WTC11 (cell line): Measurements from ENCODE around the gene HYAL2. TPM values are rescaled to one million over a fixed set of nuclear protein-coding genes. Genes with fewer than 3 reads are reported as not detected.
A peak's percentile ranks its signal among the peaks of the same experiment; 100 is the strongest.

Source experiments
- ATAC-seq: fragments of 200-7000 bp; cut with Tn5 transposase; 2 replicates; pipeline ENCODE4 v1.10.0; 2021; ENCODE audit warnings: mild to moderate bottlenecking, moderate library complexity
- CTCF ChIA-PET: fragments of 300-600 bp; sonication (Branson Sonifier 250); formaldehyde crosslinking; loops from one replicate; lab custom pipeline; 2021; ENCODE audit warnings: antibody characterized with exemption; lab: Charles Lee
- POLR2A ChIA-PET: fragments of 350-600 bp; sonication (Branson Sonifier 250); formaldehyde crosslinking; loops from one replicate; lab custom pipeline; 2021; ENCODE audit warnings: antibody characterized with exemption; lab: Charles Lee
- DNase-seq: peaks from one replicate; pipeline ENCODE4 v3.0.0; 2021; ENCODE audit warnings: low spot score
- H3K27ac Mint-ChIP-seq: 2 replicates; pipeline ENCODE4 v1.8.0; 2021; ENCODE audit warnings: mixed read lengths
- H3K27me3 Mint-ChIP-seq: 2 replicates; pipeline ENCODE4 v1.8.0; 2021; ENCODE audit warnings: low read depth, mild to moderate bottlenecking, moderate library complexity, mixed read lengths
- H3K36me3 Mint-ChIP-seq: 2 replicates; pipeline ENCODE4 v1.8.0; 2021; ENCODE audit warnings: mixed read lengths
- H3K4me1 Mint-ChIP-seq: 2 replicates; pipeline ENCODE4 v1.8.0; 2022; ENCODE audit warnings: mixed read lengths
- H3K4me3 Mint-ChIP-seq: 2 replicates; pipeline ENCODE4 v1.8.0; 2021; ENCODE audit warnings: mild to moderate bottlenecking, moderate library complexity, mixed read lengths
- H3K9me3 Mint-ChIP-seq: 2 replicates; pipeline ENCODE4 v1.8.0; 2021; ENCODE audit warnings: mixed read lengths
- CREM ChIP-seq: sonication (generic); formaldehyde crosslinking; IDR thresholded peaks from 2 replicates; pipeline ENCODE4 v1.8.1; 2022; ENCODE audit warnings: mild to moderate bottlenecking, missing genetic modification reagents, moderate library complexity
- GTF2I ChIP-seq: fragments of 250-450 bp; sonication (Bioruptor Pico); conservative IDR thresholded peaks from 2 replicates; pipeline ENCODE4 v1.4.0; 2021; ENCODE audit warnings: mild to moderate bottlenecking
- MYBL2 ChIP-seq: sonication (generic); formaldehyde crosslinking; IDR thresholded peaks from 2 replicates; pipeline ENCODE4 v1.8.1; 2023; ENCODE audit warnings: mild to moderate bottlenecking, moderate library complexity, missing genetic modification reagents
- NFYB ChIP-seq: sonication (generic); formaldehyde crosslinking; conservative IDR thresholded peaks from 2 replicates; pipeline ENCODE4 v1.8.0; 2022; ENCODE audit warnings: low read depth, missing genetic modification reagents
- NR2C2 ChIP-seq: sonication (generic); formaldehyde crosslinking; IDR thresholded peaks from 2 replicates; pipeline ENCODE4 v1.8.0; 2022; ENCODE audit warnings: mild to moderate bottlenecking, missing genetic modification reagents
- SMAD4 ChIP-seq: sonication (generic); formaldehyde crosslinking; IDR thresholded peaks from 2 replicates; pipeline ENCODE4 v1.8.0; 2022; ENCODE audit warnings: mild to moderate bottlenecking, missing genetic modification reagents
- TCF7 ChIP-seq: sonication (generic); formaldehyde crosslinking; IDR thresholded peaks from 2 replicates; pipeline ENCODE4 v1.8.0; 2022; ENCODE audit warnings: mild to moderate bottlenecking, low read depth, missing genetic modification reagents, moderate library complexity
- ZBTB21 ChIP-seq: sonication (generic); formaldehyde crosslinking; IDR thresholded peaks from 2 replicates; pipeline ENCODE4 v1.8.1; 2023; ENCODE audit warnings: mild to moderate bottlenecking, missing genetic modification reagents, borderline replicate concordance
- ZNF219 ChIP-seq: sonication (generic); formaldehyde crosslinking; IDR thresholded peaks from 2 replicates; pipeline ENCODE4 v1.8.0; 2023; ENCODE audit warnings: missing genetic modification reagents, mild to moderate bottlenecking, borderline replicate concordance
- ZNF232 ChIP-seq: sonication (generic); formaldehyde crosslinking; IDR thresholded peaks from 2 replicates; pipeline ENCODE4 v1.8.0; 2022; ENCODE audit warnings: mild to moderate bottlenecking, missing genetic modification reagents
- ZNF396 ChIP-seq: fragments of 250-450 bp; sonication (Bioruptor Pico); IDR thresholded peaks from 2 replicates; pipeline ENCODE4 v1.8.0; 2021; ENCODE audit warnings: mild to moderate bottlenecking, moderate library complexity, borderline replicate concordance
- total RNA-seq: library from RNA; stranded (reverse); gene quantifications from 3 replicates; pipeline ENCODE4 v1.2.3, GENCODE V29; 2021
- TF ChIP-seq, protein P1 (sequence below): sonication (generic); formaldehyde crosslinking; IDR thresholded peaks from 2 replicates; pipeline ENCODE4 v1.8.1; 2023; ENCODE audit warnings: mild to moderate bottlenecking, missing genetic modification reagents, moderate library complexity
- TF ChIP-seq, protein P2 (sequence below): sonication (generic); formaldehyde crosslinking; IDR thresholded peaks from 2 replicates; pipeline ENCODE4 v1.8.0; 2022; ENCODE audit warnings: mild to moderate bottlenecking, missing genetic modification reagents
- TF ChIP-seq, protein P3 (sequence below): sonication (generic); formaldehyde crosslinking; IDR thresholded peaks from 2 replicates; pipeline ENCODE4 v1.8.0; 2022; ENCODE audit warnings: missing genetic modification reagents
- TF ChIP-seq, protein P4 (sequence below): sonication (generic); formaldehyde crosslinking; IDR thresholded peaks from 2 replicates; pipeline ENCODE4 v1.8.1; 2023; ENCODE audit warnings: mild to moderate bottlenecking, missing genetic modification reagents
- TF ChIP-seq, protein P5 (sequence below): sonication (generic); formaldehyde crosslinking; IDR thresholded peaks from 2 replicates; pipeline ENCODE4 v1.8.1; 2023; ENCODE audit warnings: mild to moderate bottlenecking, moderate library complexity, missing genetic modification reagents

Gene HYAL2
- total RNA-seq, 1 experiment from 2014 or later, result 58.0 TPM

DNA sequence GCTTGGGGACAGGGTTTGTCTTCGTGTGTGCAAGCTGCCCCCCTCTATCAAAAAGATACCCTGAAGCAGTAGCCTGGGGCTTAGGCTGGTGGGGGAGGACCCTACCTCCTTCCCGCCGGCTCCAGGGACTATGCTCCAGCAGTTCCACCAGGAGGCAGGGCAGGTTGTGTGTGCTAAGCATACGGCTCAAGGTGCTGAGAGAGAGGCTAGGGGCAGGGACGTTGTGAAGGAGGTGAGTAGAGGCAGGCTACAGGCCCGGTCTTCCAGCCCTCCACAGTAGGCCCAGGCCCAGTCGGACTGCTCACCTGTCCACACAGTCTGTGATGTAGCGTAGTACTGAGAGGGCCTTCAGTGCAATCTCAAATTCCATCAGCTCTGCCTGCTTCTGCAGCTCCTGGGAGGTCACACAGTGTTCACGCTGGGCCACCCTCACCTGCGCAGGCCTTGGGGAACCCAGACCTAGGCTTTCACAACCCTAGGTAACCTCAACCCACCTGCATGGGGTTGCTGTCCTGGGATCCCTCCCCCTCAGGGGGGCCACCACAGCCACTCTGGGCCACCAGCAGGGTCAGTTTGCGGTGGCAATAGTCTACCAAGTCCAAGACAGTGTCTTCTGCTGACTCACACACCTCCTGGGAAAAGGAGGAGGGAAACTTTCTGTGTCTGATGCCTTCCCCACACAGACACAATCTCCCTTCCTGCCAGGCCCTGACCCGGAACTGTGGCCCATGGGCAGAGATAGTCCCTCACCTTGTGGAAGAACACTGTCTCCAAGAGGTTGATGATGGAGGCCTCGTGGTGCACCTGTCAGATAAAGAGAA, 20.5 kb upstream of the HYAL2 start:
- no peak overlapping the region for H3K4me3 Mint-ChIP-seq
- DNase-seq, result peak; percentile 58
- ATAC-seq, result peak; percentile 57
- peaks cover 24% of the 10 kb centered on the region for H3K4me1 Mint-ChIP-seq
- POLR2A ChIA-PET, result no interaction called here
- peaks cover 86% of the 10 kb centered on the region for H3K27me3 Mint-ChIP-seq
- no peak overlapping the region for H3K27ac Mint-ChIP-seq
- no peak for TF ChIP-seq SMAD4 (CRISPR knock-in tag)
- TF ChIP-seq, all 79 proteins: peak for 0
- CTCF ChIA-PET, result interaction anchor here (1.6 kb wide), 1 partner anchor 207 kb away, joined by 6 read pairs; no protein-coding TSS in a partner anchor
- H3K36me3 Mint-ChIP-seq, result 0 out of 2 replicates have a peak, but pooled peaks cover 3% of the 10 kb centered on the region
- H3K9me3 Mint-ChIP-seq, result no peaks in the 10 kb centered on the region

- no peaks in the 10 kb centered on the region for H3K36me3 Mint-ChIP-seq
- peaks cover 88% of the 10 kb centered on the region for H3K27me3 Mint-ChIP-seq
- TF ChIP-seq TCF7 (CRISPR knock-in tag), result no peak
- TF ChIP-seq ZNF396 (CRISPR knock-in tag), result no peak
- DNase-seq (no peak), ATAC-seq (no peak)
- CTCF ChIA-PET, result interaction anchor here (1.6 to 1.9 kb wide), 3 partner anchors 14 to 270 kb away, joined by 4 to 10 read pairs (median 6); partner anchors contain the start of genes CISH and TUSC2
- POLR2A ChIA-PET, result no interaction called here
- peaks cover 25% of the 10 kb centered on the region for H3K4me1 Mint-ChIP-seq
- no peaks in the 10 kb centered on the region for H3K9me3 Mint-ChIP-seq
- no peak overlapping the region for H3K27ac Mint-ChIP-seq
- H3K4me3 Mint-ChIP-seq, result no peak overlapping the region
These were observed 19.6 kb upstream of the HYAL2 start for GRCh38 chr3:50341996-50342650.

GRCh38 chr3:50341537-50341936, 19.0 kb upstream of the HYAL2 start:
- DNase-seq (no peak), ATAC-seq (no peak)
- H3K27me3 Mint-ChIP-seq, result peaks cover 85% of the 10 kb centered on the region
- peak overlapping the region; percentile 65 for H3K4me3 Mint-ChIP-seq
- H3K9me3 Mint-ChIP-seq, result no peaks in the 10 kb centered on the region
- CTCF ChIA-PET, result interaction anchor here (0.7 to 1.9 kb wide), 7 partner anchors 13 to 270 kb away, joined by 4 to 10 read pairs (median 4); partner anchors contain the start of genes CISH, HYAL3, NAA80 and TUSC2
- TF ChIP-seq MYBL2 (CRISPR knock-in tag) (no peak), NFYB (no peak), GTF2I (CRISPR knock-in tag) (no peak), ZBTB21 (CRISPR knock-in tag) (no peak)
- H3K27ac Mint-ChIP-seq, result no peak overlapping the region
- H3K4me1 Mint-ChIP-seq, result peaks cover 27% of the 10 kb centered on the region
- no peaks in the 10 kb centered on the region for H3K36me3 Mint-ChIP-seq
- POLR2A ChIA-PET, result no interaction called here

DNA sequence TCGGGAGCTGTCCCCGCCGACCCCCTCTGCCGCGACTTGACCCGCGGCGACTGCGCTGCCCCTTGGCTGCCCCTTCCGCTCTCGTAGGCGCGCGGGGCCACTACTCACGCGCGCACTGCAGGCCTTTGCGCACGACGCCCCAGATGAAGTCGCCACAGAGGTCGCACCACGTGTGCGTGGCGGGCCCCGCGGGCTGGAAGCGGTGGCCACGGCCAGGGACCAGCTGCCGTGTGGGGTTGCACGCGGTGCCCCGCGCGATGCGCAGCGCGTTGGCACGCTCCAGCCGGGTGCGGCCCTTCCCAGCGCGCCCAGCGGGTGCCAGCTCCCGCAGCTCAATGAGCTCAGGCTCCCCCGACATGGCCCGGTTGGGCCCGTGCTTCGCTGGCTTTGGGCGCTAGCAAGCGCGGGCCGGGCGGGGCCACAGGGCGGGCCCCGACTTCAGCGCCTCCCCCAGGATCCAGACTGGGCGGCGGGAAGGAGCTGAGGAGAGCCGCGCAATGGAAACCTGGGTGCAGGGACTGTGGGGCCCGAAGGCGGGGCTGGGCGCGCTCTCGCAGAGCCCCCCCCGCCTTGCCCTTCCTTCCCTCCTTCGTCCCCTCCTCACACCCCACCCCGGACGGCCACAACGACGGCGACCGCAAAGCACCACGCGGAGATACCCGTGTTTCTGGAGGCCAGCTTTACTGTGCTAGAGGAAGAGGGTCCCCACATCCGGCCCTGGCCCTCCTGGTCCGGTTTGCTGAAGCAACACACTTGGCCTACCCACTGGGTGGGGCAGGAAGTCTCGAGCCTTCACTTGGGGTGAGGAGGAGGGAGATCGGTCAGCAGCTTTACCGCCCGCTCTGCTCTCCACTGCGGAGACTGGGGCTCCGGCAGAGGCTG, 18.1 kb upstream of the HYAL2 start, which contains the start of gene RASSF1:
Gene RASSF1 (minus strand): TSS at position 389 of the 882 bp plus-strand sequence. CDS start 31 bp downstream, at position 358.
- Mint-ChIP-seq H3K9me3 (no peaks in the 10 kb centered on the region), H3K4me1 (peaks cover 33% of the 10 kb centered on the region), H3K27ac (no peak within 1 kb of the TSS), H3K36me3 (no peaks in the 10 kb centered on the region), H3K27me3 (peaks cover 77% of the 10 kb centered on the region), H3K4me3 (peak within 1 kb of the TSS; percentile 95)
- ATAC-seq (peak; percentile 0; the same call in 1 of the 2 replicates), DNase-seq (peak; percentile 59)
- ChIA-PET POLR2A (no interaction called here), CTCF (interaction anchor here (0.6 to 1.9 kb wide), 15 partner anchors 10 to 276 kb away, joined by 3 to 10 read pairs (median 4); partner anchors contain the start of genes CISH, CYB561D2, HYAL1 and HYAL3)
- TF ChIP-seq ZNF219 (no peak), NR2C2 (CRISPR knock-in tag) (no peak), ZNF232 (CRISPR knock-in tag) (peak; percentile 86; the same call in 1 of the 2 replicates), CREM (CRISPR knock-in tag) (no peak)
- TF ChIP-seq, protein P1, sequence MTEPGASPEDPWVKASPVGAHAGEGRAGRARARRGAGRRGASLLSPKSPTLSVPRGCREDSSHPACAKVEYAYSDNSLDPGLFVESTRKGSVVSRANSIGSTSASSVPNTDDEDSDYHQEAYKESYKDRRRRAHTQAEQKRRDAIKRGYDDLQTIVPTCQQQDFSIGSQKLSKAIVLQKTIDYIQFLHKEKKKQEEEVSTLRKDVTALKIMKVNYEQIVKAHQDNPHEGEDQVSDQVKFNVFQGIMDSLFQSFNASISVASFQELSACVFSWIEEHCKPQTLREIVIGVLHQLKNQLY (CRISPR knock-in tag), result no peak
- TF ChIP-seq, protein P2, sequence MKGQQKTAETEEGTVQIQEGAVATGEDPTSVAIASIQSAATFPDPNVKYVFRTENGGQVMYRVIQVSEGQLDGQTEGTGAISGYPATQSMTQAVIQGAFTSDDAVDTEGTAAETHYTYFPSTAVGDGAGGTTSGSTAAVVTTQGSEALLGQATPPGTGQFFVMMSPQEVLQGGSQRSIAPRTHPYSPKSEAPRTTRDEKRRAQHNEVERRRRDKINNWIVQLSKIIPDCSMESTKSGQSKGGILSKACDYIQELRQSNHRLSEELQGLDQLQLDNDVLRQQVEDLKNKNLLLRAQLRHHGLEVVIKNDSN (CRISPR knock-in tag), result peak; percentile 53; the same call in 1 of the 2 replicates
- TF ChIP-seq, protein P3, sequence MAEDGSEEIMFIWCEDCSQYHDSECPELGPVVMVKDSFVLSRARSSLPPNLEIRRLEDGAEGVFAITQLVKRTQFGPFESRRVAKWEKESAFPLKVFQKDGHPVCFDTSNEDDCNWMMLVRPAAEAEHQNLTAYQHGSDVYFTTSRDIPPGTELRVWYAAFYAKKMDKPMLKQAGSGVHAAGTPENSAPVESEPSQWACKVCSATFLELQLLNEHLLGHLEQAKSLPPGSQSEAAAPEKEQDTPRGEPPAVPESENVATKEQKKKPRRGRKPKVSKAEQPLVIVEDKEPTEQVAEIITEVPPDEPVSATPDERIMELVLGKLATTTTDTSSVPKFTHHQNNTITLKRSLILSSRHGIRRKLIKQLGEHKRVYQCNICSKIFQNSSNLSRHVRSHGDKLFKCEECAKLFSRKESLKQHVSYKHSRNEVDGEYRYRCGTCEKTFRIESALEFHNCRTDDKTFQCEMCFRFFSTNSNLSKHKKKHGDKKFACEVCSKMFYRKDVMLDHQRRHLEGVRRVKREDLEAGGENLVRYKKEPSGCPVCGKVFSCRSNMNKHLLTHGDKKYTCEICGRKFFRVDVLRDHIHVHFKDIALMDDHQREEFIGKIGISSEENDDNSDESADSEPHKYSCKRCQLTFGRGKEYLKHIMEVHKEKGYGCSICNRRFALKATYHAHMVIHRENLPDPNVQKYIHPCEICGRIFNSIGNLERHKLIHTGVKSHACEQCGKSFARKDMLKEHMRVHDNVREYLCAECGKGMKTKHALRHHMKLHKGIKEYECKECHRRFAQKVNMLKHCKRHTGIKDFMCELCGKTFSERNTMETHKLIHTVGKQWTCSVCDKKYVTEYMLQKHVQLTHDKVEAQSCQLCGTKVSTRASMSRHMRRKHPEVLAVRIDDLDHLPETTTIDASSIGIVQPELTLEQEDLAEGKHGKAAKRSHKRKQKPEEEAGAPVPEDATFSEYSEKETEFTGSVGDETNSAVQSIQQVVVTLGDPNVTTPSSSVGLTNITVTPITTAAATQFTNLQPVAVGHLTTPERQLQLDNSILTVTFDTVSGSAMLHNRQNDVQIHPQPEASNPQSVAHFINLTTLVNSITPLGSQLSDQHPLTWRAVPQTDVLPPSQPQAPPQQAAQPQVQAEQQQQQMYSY (CRISPR knock-in tag), result peak; percentile 24; the same call in 1 of the 2 replicates
- TF ChIP-seq, protein P4, sequence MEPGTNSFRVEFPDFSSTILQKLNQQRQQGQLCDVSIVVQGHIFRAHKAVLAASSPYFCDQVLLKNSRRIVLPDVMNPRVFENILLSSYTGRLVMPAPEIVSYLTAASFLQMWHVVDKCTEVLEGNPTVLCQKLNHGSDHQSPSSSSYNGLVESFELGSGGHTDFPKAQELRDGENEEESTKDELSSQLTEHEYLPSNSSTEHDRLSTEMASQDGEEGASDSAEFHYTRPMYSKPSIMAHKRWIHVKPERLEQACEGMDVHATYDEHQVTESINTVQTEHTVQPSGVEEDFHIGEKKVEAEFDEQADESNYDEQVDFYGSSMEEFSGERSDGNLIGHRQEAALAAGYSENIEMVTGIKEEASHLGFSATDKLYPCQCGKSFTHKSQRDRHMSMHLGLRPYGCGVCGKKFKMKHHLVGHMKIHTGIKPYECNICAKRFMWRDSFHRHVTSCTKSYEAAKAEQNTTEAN (CRISPR knock-in tag), result peak; percentile 77; the same call in 1 of the 2 replicates
- TF ChIP-seq, protein P5, sequence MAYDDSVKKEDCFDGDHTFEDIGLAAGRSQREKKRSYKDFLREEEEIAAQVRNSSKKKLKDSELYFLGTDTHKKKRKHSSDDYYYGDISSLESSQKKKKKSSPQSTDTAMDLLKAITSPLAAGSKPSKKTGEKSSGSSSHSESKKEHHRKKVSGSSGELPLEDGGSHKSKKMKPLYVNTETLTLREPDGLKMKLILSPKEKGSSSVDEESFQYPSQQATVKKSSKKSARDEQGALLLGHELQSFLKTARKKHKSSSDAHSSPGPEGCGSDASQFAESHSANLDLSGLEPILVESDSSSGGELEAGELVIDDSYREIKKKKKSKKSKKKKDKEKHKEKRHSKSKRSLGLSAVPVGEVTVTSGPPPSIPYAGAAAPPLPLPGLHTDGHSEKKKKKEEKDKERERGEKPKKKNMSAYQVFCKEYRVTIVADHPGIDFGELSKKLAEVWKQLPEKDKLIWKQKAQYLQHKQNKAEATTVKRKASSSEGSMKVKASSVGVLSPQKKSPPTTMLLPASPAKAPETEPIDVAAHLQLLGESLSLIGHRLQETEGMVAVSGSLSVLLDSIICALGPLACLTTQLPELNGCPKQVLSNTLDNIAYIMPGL (CRISPR knock-in tag), result no peak; the same call in 1 of the 2 replicates
